Upper lobe of right lung (tissue), 1 donor: ENCODE data around the gene TCF7L2. TPM values are rescaled to one million over a fixed set of nuclear protein-coding genes. Genes with fewer than 3 reads are reported as not detected.

Experiments used
- ATAC-seq: fragments of 200-7000 bp; cut with Tn5 transposase; one replicate; pipeline ENCODE4 v1.9.1; 2020; ENCODE audit warnings: mild to moderate bottlenecking, moderate library complexity
- DNase-seq: peaks from one replicate; pipeline ENCODE4 v3.0.0-alpha.2; 2020
- H3K27ac ChIP-seq: fragments of 200-600 bp; one replicate; pipeline ENCODE4 v1.8.0; 2022
- H3K27me3 ChIP-seq: fragments of 200-600 bp; one replicate; pipeline ENCODE4 v1.8.0; 2022; ENCODE audit warnings: mild to moderate bottlenecking
- H3K36me3 ChIP-seq: fragments of 200-600 bp; one replicate; pipeline ENCODE4 v1.8.0; 2022
- H3K4me1 ChIP-seq: fragments of 200-600 bp; one replicate; pipeline ENCODE4 v1.8.0; 2022
- H3K4me3 ChIP-seq: fragments of 200-600 bp; one replicate; pipeline ENCODE4 v1.8.0; 2022; ENCODE audit warnings: mild to moderate bottlenecking
- H3K9me3 ChIP-seq: fragments of 200-600 bp; one replicate; pipeline ENCODE4 v1.8.0; 2022
- intact Hi-C: fragments of 100-400 bp; cut with DNase I; formaldehyde crosslinking; loops from one replicate; pipeline ENCODE4 v1.11.0; 2022
- total RNA-seq: library from RNA; stranded (reverse); fragmentation: NEBNext Ultra II Directional; extraction: Animal tissue kit (Norgen Biotek cat#: 25700); gene quantifications from one replicate; pipeline ENCODE4 v1.2.1, GENCODE V29; 2021
- TF ChIP-seq, protein P1 (sequence below): fragments of 200-600 bp; IDR thresholded peaks from one replicate; pipeline ENCODE4 v1.8.0; 2022; ENCODE audit warnings: antibody characterized with exemption
- donor health status: DM: no; HTN: yes; CAD: no; lungs with severe emphysema.

Gene TCF7L2
- total RNA-seq, 1 donor from 2014 or later, result 47.4 TPM

DNA sequence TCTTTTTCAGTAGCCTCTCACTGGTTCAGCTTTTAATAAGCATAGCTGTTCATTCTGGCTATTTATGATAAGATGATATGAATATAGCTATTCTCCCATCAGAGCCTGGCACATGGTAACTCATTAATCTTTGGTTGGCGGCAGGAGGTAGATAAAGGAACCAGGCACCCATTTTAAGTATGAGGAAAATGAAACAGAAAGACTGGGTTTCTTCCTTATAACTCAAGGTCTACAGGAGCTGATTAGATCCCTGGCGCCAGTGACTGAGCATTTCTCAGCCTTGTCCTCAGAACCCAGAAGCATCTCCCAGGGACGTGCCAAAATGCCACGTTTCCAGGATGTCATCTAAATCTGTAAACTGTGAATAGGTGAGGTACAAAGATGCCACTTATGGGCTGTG is 141.9 kb downstream of the TCF7L2 start:
- no peak overlapping the region for H3K4me3 ChIP-seq
- peaks cover 53% of the 10 kb centered on the region for H3K4me1 ChIP-seq
- TF ChIP-seq, protein P1, sequence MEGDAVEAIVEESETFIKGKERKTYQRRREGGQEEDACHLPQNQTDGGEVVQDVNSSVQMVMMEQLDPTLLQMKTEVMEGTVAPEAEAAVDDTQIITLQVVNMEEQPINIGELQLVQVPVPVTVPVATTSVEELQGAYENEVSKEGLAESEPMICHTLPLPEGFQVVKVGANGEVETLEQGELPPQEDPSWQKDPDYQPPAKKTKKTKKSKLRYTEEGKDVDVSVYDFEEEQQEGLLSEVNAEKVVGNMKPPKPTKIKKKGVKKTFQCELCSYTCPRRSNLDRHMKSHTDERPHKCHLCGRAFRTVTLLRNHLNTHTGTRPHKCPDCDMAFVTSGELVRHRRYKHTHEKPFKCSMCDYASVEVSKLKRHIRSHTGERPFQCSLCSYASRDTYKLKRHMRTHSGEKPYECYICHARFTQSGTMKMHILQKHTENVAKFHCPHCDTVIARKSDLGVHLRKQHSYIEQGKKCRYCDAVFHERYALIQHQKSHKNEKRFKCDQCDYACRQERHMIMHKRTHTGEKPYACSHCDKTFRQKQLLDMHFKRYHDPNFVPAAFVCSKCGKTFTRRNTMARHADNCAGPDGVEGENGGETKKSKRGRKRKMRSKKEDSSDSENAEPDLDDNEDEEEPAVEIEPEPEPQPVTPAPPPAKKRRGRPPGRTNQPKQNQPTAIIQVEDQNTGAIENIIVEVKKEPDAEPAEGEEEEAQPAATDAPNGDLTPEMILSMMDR, result no peak
- no peaks in the 10 kb centered on the region for H3K36me3 ChIP-seq
- no peaks in the 10 kb centered on the region for H3K9me3 ChIP-seq
- intact Hi-C loops, result no loop called here
- ATAC-seq (no peak), DNase-seq (no peak)
- H3K27me3 ChIP-seq, result no peaks in the 10 kb centered on the region
- no peak overlapping the region for H3K27ac ChIP-seq

GRCh38 chr10:113093188-113094113 is 143.4 kb downstream of the TCF7L2 start:
- Histone ChIP-seq H3K4me3 (no peak overlapping the region), H3K4me1 (peaks cover 42% of the 10 kb centered on the region), H3K27ac (peak overlapping the region; percentile 28), H3K27me3 (no peaks in the 10 kb centered on the region), H3K36me3 (no peaks in the 10 kb centered on the region), H3K9me3 (no peaks in the 10 kb centered on the region)
- TF ChIP-seq, protein P1, result no peak
- ATAC-seq (peak; percentile 11), DNase-seq (peak; percentile 71)
- intact Hi-C loops, result no loop called here

DNA sequence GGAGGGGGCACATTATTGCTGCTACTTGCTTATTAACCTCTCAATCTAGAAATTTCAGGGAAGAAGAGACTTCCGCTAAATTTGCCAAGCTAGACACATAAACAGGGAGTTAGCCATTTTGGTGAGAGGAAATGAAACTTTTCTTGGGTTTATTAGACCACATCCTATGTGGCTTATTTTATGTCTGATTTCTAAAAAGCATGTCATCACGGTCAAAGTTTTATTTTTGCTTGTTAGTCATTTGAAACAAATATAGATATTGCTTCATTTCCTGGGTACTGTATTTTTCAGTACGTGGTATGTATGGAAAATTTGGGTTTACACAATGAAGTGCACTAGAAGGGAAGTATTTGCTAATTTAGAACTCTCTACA is 144.1 kb downstream of the TCF7L2 start:
- TF ChIP-seq, protein P1, result no peak
- ATAC-seq, result peak; percentile 76

GRCh38 chr10:113095419-113096127 is 145.5 kb downstream of the TCF7L2 start:
- Histone ChIP-seq H3K27me3 (no peaks in the 10 kb centered on the region), H3K27ac (no peak overlapping the region), H3K9me3 (no peaks in the 10 kb centered on the region), H3K36me3 (no peaks in the 10 kb centered on the region), H3K4me3 (no peak overlapping the region), H3K4me1 (peaks cover 52% of the 10 kb centered on the region)
- TF ChIP-seq, protein P1, result no peak
- intact Hi-C loops, result no loop called here
- DNase-seq (no peak), ATAC-seq (no peak)

More for the DNA sequence above, 144.1 kb downstream of the TCF7L2 start:
- H3K36me3 ChIP-seq, result no peaks in the 10 kb centered on the region
- intact Hi-C loops, result no loop called here
- H3K4me1 ChIP-seq, result peaks cover 44% of the 10 kb centered on the region
- DNase-seq, result no peak
- H3K27me3 ChIP-seq, result no peaks in the 10 kb centered on the region
- H3K4me3 ChIP-seq, result no peak overlapping the region
- no peaks in the 10 kb centered on the region for H3K9me3 ChIP-seq
- H3K27ac ChIP-seq, result peak overlapping the region; percentile 28

DNA sequence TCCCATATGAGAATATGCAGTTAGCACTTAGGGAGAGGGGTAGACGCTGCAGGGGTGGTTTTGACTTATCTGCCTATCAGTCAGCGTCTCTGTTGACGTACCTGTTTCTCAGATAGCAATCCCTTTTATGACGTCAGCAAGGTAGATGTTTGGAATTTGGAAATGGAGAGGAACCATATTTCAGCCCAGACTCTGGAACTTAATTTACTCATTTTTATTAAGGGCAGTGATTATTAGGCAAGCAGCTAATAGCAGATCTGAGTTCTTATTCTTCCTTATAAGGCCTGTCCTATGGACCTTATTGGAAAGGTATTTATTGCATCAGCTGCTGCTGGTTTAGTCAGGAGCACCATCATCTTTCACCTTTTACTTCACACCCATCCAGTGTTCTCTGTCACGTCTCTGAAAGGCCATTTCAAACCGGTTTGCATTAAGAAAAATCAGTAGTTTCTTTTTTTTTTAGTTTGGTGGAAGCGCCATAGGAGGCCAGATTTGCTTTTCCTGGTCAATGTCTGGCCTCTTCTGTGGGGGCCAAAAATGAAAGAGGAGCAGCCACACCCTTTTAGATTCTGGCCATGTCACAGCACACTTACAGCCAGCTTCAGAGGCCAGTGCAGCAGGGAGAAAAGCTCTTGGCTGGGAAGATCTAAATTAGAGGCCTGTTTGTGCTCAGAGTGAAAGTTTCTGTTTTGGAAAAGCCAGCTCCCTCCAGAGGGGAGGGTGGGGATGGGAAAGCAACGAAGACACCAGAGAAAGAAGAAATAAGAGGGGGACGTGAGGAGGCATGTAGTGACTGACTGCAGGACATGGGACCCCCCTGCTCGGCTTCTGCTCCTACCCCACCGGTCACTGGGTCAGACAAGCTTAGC is 146.3 kb downstream of the TCF7L2 start:
- TF ChIP-seq, protein P1, result no peak
- DNase-seq (no peak), ATAC-seq (no peak)
- intact Hi-C loops, result no loop called here
- H3K27me3 ChIP-seq, result no peaks in the 10 kb centered on the region
- H3K27ac ChIP-seq, result peak overlapping the region; percentile 17
- no peak overlapping the region for H3K4me3 ChIP-seq
- no peaks in the 10 kb centered on the region for H3K36me3 ChIP-seq
- no peaks in the 10 kb centered on the region for H3K9me3 ChIP-seq
- H3K4me1 ChIP-seq, result peaks cover 52% of the 10 kb centered on the region
